K562 (cell line): Measurements from ENCODE around the gene PJA1. TPM values are rescaled to one million over a fixed set of nuclear protein-coding genes. Genes with fewer than 3 reads are reported as not detected.

Experiments
- ARID1B ChIP-seq: fragments of 450-650 bp; IDR thresholded peaks from 2 replicates; pipeline ENCODE4 v1.6.1; 2016; ENCODE audit warnings: antibody characterized with exemption, mild to moderate bottlenecking, inconsistent platforms
- CEBPG ChIP-seq, 3 experiments: fragments of 200-800 bp in 1 of 3; sonication (Bioruptor generic) in 1 of 3; sonication (generic) in 1 of 3; formaldehyde crosslinking in 1 of 3; IDR thresholded peaks in 2 of 3; conservative IDR thresholded peaks in 1 of 3; 2 replicates each; pipeline versions ENCODE4 v1.6.1 to v1.8.0; 2016 to 2022; ENCODE audit warnings: missing compliant biosample characterization in 2 of 3, missing genetic modification characterization in 2 of 3, mild to moderate bottlenecking in 1 of 3, missing genetic modification reagents in 1 of 3
- DPF2 ChIP-seq: fragments of 450-650 bp; IDR thresholded peaks from 2 replicates; pipeline ENCODE4 v1.6.1; 2016
- ETV1 ChIP-seq: fragments of 450-650 bp; conservative IDR thresholded peaks from 2 replicates; pipeline ENCODE4 v1.6.1; 2016; ENCODE audit warnings: missing genetic modification characterization, control low read depth, low read depth, missing compliant biosample characterization
- HOXB6 ChIP-seq: fragments of 250-450 bp; sonication (Bioruptor Pico); IDR thresholded peaks from 2 replicates; pipeline ENCODE4 v1.5.1; 2022; ENCODE audit warnings: mild to moderate bottlenecking, borderline replicate concordance
- L3MBTL2 ChIP-seq: fragments of 450-650 bp; IDR thresholded peaks from 2 replicates; pipeline ENCODE4 v1.6.1; 2016; ENCODE audit warnings: mild to moderate bottlenecking, moderate library complexity
- OTX1 ChIP-seq: fragments of 450-650 bp; formaldehyde crosslinking; IDR thresholded peaks from 2 replicates; pipeline ENCODE4 v1.4.0; 2022; ENCODE audit warnings: mild to moderate bottlenecking
- PRDM10 ChIP-seq: fragments of 450-650 bp; IDR thresholded peaks from 2 replicates; pipeline ENCODE4 v1.6.1; 2018; ENCODE audit not compliant: partially characterized antibody
- PYGO2 ChIP-seq: fragments of 450-650 bp; IDR thresholded peaks from 2 replicates; pipeline ENCODE4 v1.6.1; 2016; ENCODE audit warnings: mild to moderate bottlenecking, missing genetic modification characterization, moderate library complexity, missing compliant biosample characterization
- ZBTB40 ChIP-seq, 2 experiments: fragments of 450-650 bp in 1 of 2; sonication (generic) in 1 of 2; formaldehyde crosslinking in 1 of 2; IDR thresholded peaks; 2 replicates each; pipeline versions ENCODE4 v1.7.1 to v1.9.0; 2016 to 2022; ENCODE audit warnings: inconsistent platforms in 1 of 2, mild to moderate bottlenecking in 1 of 2, missing genetic modification reagents in 1 of 2
- ZNF280B ChIP-seq: fragments of 250-450 bp; sonication (Bioruptor Pico); IDR thresholded peaks from 2 replicates; pipeline ENCODE4 v1.5.1; 2021; ENCODE audit warnings: mild to moderate bottlenecking
- ZNF586 ChIP-seq: fragments of 450-650 bp; formaldehyde crosslinking; conservative IDR thresholded peaks from 2 replicates; pipeline ENCODE4 v1.4.0; 2020; ENCODE audit warnings: mild to moderate bottlenecking, moderate library complexity
- ZNF766 ChIP-seq: fragments of 200-800 bp; sonication (Bioruptor generic); conservative IDR thresholded peaks from 2 replicates; pipeline ENCODE4 v1.6.1; 2016; ENCODE audit warnings: missing genetic modification characterization, missing compliant biosample characterization
- polyA plus RNA-seq, 8 experiments: library from polyadenylated mRNA; depleted of rRNA in 4 of 8; stranded (reverse) in 5 of 8; unstranded in 3 of 8; fragments of >200 nt; fragmentation: Nextera tagmentation in 2 of 8; fragmentation: Illumina TruSeq in 1 of 8; extraction: Ambion mirVana in 2 of 8; extraction: Trizol in 1 of 8; gene quantifications; 2 replicates each; pipeline versions ENCODE4 v1.2.1 to v1.2.3, GENCODE V29; 2011 to 2014; ENCODE audit warnings: inconsistent platforms in 1 of 8, missing spikeins in 1 of 8
- total RNA-seq, 7 experiments: library from RNA; depleted of rRNA in 6 of 7; stranded (reverse); fragments of >200 nt in 6 of 7; fragmentation: Illumina TruSeq in 2 of 7; extraction: Trizol in 2 of 7; gene quantifications; 2 replicates each; pipeline versions ENCODE4 v1.2.1 to v1.2.3, GENCODE V29; 2011 to 2021; ENCODE audit warnings: low replicate concordance in 1 of 7

The PJA1 gene
- total and polyA plus RNA-seq, 9 of the 15 experiments (the other 6 are each of a cell fraction or from before 2014, with no cell fraction given), result 1.6 to 6.0 (median 4.0) TPM

GRCh38 chrX:69113723-69114122, 51.5 kb downstream of the PJA1 start (continued):
- TF ChIP-seq ZBTB40 (IDR thresholded peaks at IDR 0.05) (no peak), ZBTB40 (CRISPR knock-in tag; IDR thresholded peaks at IDR 0.05) (no peak), OTX1 (CRISPR knock-in tag) (no peak), PYGO2 (tag) (no peak), L3MBTL2 (peak; percentile 13; the same call in 1 of the 2 replicates), ZNF766 (CRISPR knock-in tag) (peak; percentile 75), ZNF280B (CRISPR knock-in tag) (no peak), PRDM10 (peak; percentile 94), DPF2 (peak; percentile 55), CEBPG (CRISPR knock-in tag; IDR thresholded peaks at IDR 0.05) (peak; percentile 85), CEBPG (tag; conservative IDR thresholded peaks at IDR 0.05 in 1 of 2, IDR thresholded peaks at IDR 0.05 in 1 of 2) (no peak), HOXB6 (CRISPR knock-in tag) (no peak), ZNF586 (CRISPR knock-in tag) (no peak), ETV1 (no peak), ARID1B (peak; percentile 64)
